Thyroid gland (tissue), 4 donors: ENCODE results near the gene SYP. TPM values are rescaled to one million over a fixed set of nuclear protein-coding genes. Genes with fewer than 3 reads are reported as not detected.

Source experiments
- DNase-seq, 2 donors: peaks; one replicate each; pipeline ENCODE4 v3.0.0-alpha.2; 2019
- H3K27ac ChIP-seq, 3 donors: fragments of 200-600 bp; sonication (generic); 1 replicate in 2 of 3; 2 replicates in 1 of 3; pipeline ENCODE4 v1.5.1; 2016 to 2019; ENCODE audit warnings: mild to moderate bottlenecking in 1 of 3, moderate library complexity in 1 of 3
- H3K27me3 ChIP-seq: fragments of 200-600 bp; sonication (generic); one replicate; pipeline ENCODE4 v1.5.1; 2019
- H3K36me3 ChIP-seq, 2 donors: fragments of 200-600 bp; sonication (generic); one replicate each; pipeline ENCODE4 v1.5.1; 2016 to 2019
- H3K4me1 ChIP-seq, 2 donors: fragments of 200-600 bp; sonication (generic); one replicate each; pipeline ENCODE4 v1.5.1; 2017 to 2019
- H3K4me3 ChIP-seq, 3 donors: fragments of 200-600 bp; sonication (generic); replicated peaks in 1 of 3; 1 replicate in 2 of 3; 2 replicates in 1 of 3; pipeline ENCODE4 v1.5.1; 2016; ENCODE audit warnings: mild to moderate bottlenecking in 1 of 3
- H3K9me3 ChIP-seq: fragments of 200-600 bp; sonication (generic); one replicate; pipeline ENCODE4 v1.5.1; 2017
- CTCF ChIP-seq, 6 experiments: fragments of 200-600 bp in 3 of 6; fragments of 450-650 bp in 3 of 6; sonication (generic) in 3 of 6; IDR thresholded peaks; one replicate each; pipeline ENCODE4 v1.5.1; 2016 to 2019; ENCODE audit warnings: antibody characterized with exemption in 6 of 6, mild to moderate bottlenecking in 2 of 6, inconsistent platforms in 1 of 6, moderate library complexity in 1 of 6
- POLR2A ChIP-seq, 2 donors: fragments of 450-650 bp; IDR thresholded peaks; one replicate each; pipeline ENCODE4 v1.6.1; 2017; ENCODE audit warnings: antibody characterized with exemption in 2 of 2, mild to moderate bottlenecking in 2 of 2, moderate library complexity in 1 of 2
- WGBS, 2 donors: methylation state at CpG; one replicate each; pipeline ENCODE4 v1.1.5; 2017; 5-methylcytosine and 5-hydroxymethylcytosine counted together
- intact Hi-C: fragments of 100-400 bp; cut with DNase I; formaldehyde crosslinking; loops from one replicate; pipeline ENCODE4 v1.15.1; 2023
- total RNA-seq, 4 donors: library from RNA; depleted of rRNA; stranded (reverse); fragments of >200 nt; gene quantifications; one replicate each; pipeline ENCODE4 v1.2.3, GENCODE V29; 2016

SYP gene
- total RNA-seq, 4 donors from 2014 or later: 1.9 to 4.8 (median 2.7) TPM

GRCh38 chrX:49184294-49185281, 15.4 kb downstream of the SYP start:
- H3K4me1 ChIP-seq: no peaks in the 10 kb centered on the region
- H3K9me3 ChIP-seq: no peaks in the 10 kb centered on the region
- peak; percentile 90 to 91 for DNase-seq
- peak; percentile 37 to 69 for TF ChIP-seq POLR2A (IDR thresholded peaks at IDR 0.05)
- no peak for TF ChIP-seq CTCF (IDR thresholded peaks at IDR 0.05)
- H3K36me3 ChIP-seq: peaks cover 0 to 4% of the 10 kb centered on the region in 2 donors
- peak overlapping the region in 1 of 3 donors; percentile 36 for H3K4me3 ChIP-seq
- peak overlapping the region in 2 of 3 donors; percentile 58 to 70 for H3K27ac ChIP-seq
- WGBS, 2 donors: 14 to 22% methylated on average over 8 to 13 of the region's 46 CpGs
- intact Hi-C loops: no loop called here
- H3K27me3 ChIP-seq: no peaks in the 10 kb centered on the region

DNA sequence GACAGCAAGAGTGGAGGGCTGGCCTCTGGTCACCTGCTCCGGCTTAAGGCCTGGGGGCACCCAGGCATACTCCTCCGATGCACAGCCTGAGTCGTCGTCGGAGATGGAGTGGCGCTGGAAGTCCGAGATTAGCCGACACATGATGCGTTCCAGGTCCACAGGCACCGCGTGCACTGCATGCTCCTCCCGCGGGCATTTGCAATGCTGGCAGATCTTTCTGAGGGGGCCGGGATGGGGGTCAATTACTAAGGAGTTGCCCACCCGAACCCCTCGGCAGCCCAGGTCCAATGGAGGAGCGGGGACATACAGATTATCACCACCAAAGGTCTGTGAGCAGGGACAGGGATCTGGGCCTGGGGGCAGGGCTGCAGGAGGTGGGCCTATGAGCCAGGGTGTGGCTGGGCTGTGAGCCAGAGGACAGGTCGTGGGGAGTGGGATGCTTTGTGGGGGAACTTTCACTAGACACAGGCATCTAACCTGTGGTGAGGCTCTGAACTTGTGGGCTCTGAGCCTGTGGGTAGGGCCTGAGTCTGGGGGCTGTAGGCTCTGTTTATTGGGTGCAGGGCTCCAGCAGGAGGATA, 16.2 kb downstream of the SYP start:
- no peaks in the 10 kb centered on the region for H3K4me1 ChIP-seq
- no peak overlapping the region for H3K27ac ChIP-seq
- DNase-seq: peak in 1 of 2 donors; percentile 5
- H3K4me3 ChIP-seq: no peak overlapping the region
- H3K9me3 ChIP-seq: no peaks in the 10 kb centered on the region
- 64% methylated on average over 2 of the region's 18 CpGs; no CpG with 5 or more reads in 1 of the 2 donors for WGBS, 2 donors
- no peaks in the 10 kb centered on the region for H3K27me3 ChIP-seq
- H3K36me3 ChIP-seq: peaks cover 0 to 4% of the 10 kb centered on the region in 2 donors
- TF ChIP-seq CTCF (IDR thresholded peaks at IDR 0.05) (no peak), POLR2A (IDR thresholded peaks at IDR 0.05) (no peak)
- intact Hi-C loops: no loop called here

GRCh38 chrX:49179358-49179757, 20.6 kb downstream of the SYP start:
- H3K36me3 ChIP-seq: peaks cover 0 to 4% of the 10 kb centered on the region in 2 donors
- 100% methylated on average over 1 of the region's 2 CpGs for WGBS, 2 donors

DNA sequence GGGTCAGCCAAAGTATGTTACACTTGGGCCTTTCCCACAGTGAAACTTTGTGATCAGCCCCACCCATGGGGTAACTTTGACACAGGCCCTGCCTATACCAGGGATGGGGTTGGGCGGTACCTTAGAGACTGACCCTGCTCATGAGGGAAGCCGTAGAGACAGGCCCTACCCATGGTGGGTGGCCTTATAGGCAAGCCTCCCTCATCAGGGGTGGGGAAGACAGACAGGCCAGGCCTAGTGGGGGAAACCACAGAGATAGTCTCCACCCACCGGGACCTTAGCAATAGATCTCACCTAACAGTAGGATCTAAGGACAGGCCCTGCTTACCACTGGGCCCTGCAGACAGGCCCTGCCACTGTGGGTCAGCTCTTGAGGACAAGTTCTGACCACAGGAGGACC, 21.5 kb downstream of the SYP start:
- Histone ChIP-seq H3K4me1 (no peaks in the 10 kb centered on the region), H3K27me3 (no peaks in the 10 kb centered on the region), H3K27ac (no peak overlapping the region), H3K9me3 (no peaks in the 10 kb centered on the region), H3K36me3 (peaks cover 0 to 4% of the 10 kb centered on the region in 2 donors), H3K4me3 (no peak overlapping the region)
- intact Hi-C loops: no loop called here
- TF ChIP-seq CTCF (IDR thresholded peaks at IDR 0.05) (no peak), POLR2A (IDR thresholded peaks at IDR 0.05) (no peak)
- WGBS, 2 donors: no CpG with 5 or more reads among the region's 3 CpGs
- no peak for DNase-seq

More at GRCh38 chrX:49179358-49179757, 20.6 kb downstream of the SYP start:
- no peak overlapping the region for H3K27ac ChIP-seq
- TF ChIP-seq POLR2A (IDR thresholded peaks at IDR 0.05): no peak
- no peak for TF ChIP-seq CTCF (IDR thresholded peaks at IDR 0.05)
- no peak overlapping the region for H3K4me3 ChIP-seq
- no peaks in the 10 kb centered on the region for H3K9me3 ChIP-seq
- DNase-seq: no peak
- H3K27me3 ChIP-seq: no peaks in the 10 kb centered on the region
- intact Hi-C loops: no loop called here
- H3K4me1 ChIP-seq: no peaks in the 10 kb centered on the region
